GM12878 (cell line): ENCODE results near the gene PRKCQ. TPM values are rescaled to one million over a fixed set of nuclear protein-coding genes. Genes with fewer than 3 reads are reported as not detected.

Experiments
- ATAC-seq: fragments of 200-7000 bp; cut with Tn5 transposase; 3 replicates; pipeline ENCODE4 v1.9.1; 2020; ENCODE audit warnings: mild to moderate bottlenecking, moderate library complexity
- BruUV-seq: library from RNA; stranded (reverse); fragments of 400-500 nt; replicated peaks from 2 replicates; lab custom pipeline; 2021; lab: Mats Ljungman, UMichigan
- CTCF ChIA-PET: fragments of 300-600 bp; sonication (Branson Sonifier 250); formaldehyde crosslinking; extraction: SDS; loops from one replicate; lab custom pipeline; 2021; ENCODE audit warnings: inconsistent platforms; lab: Yijun Ruan, JAX
- POLR2A ChIA-PET: fragments of 350-600 bp; formaldehyde crosslinking; extraction: SDS; loops from one replicate; lab custom pipeline; 2021; ENCODE audit warnings: inconsistent platforms; lab: Charles Lee
- RAD21 ChIA-PET: fragments of 300-600 bp; sonication (Branson Sonifier 250); formaldehyde crosslinking; loops from one replicate; lab custom pipeline; 2023; ENCODE audit warnings: antibody characterized with exemption; ENCODE audit not compliant: unreplicated experiment; lab: Charles Lee
- SMC1A ChIA-PET: fragments of 300-600 bp; sonication (Branson Sonifier 250); formaldehyde crosslinking; loops from one replicate; lab custom pipeline; 2023; ENCODE audit not compliant: unreplicated experiment, uncharacterized antibody; lab: Charles Lee
- DNase-seq: peaks from one replicate; pipeline ENCODE4 v3.0.0-alpha.2; 2011; ENCODE audit warnings: low read depth, low spot score
- FAIRE-seq: peaks from 3 replicates; lab custom pipeline; 2011; peaks lifted over from hg19 to GRCh38; lab: Jason Lieb, UNC
- H2AFZ ChIP-seq: 2 replicates; pipeline ENCODE4 v1.6.0; 2011; ENCODE audit warnings: low read depth, low read length, control low read depth; ENCODE audit not compliant: control insufficient read depth
- H3K27ac ChIP-seq: 2 replicates; pipeline ENCODE4 v1.5.1; 2011; ENCODE audit warnings: control low read depth; ENCODE audit not compliant: control insufficient read depth, insufficient read depth
- H3K27me3 ChIP-seq, 2 experiments: replicated peaks in 1 of 2; 2 replicates each; pipeline versions ENCODE4 v1.6.0 to v1.6.1; 2011; ENCODE audit warnings: low read length in 1 of 2; ENCODE audit not compliant: control insufficient read depth in 2 of 2, insufficient read depth in 2 of 2
- H3K36me3 ChIP-seq, 2 experiments: 2 replicates each; pipeline ENCODE4 v1.5.1; 2011; ENCODE audit warnings: low read length in 1 of 2; ENCODE audit not compliant: control insufficient read depth in 2 of 2, insufficient read depth in 2 of 2
- H3K4me1 ChIP-seq: 2 replicates; pipeline ENCODE4 v1.6.1; 2011; ENCODE audit warnings: mild to moderate bottlenecking, low read length, moderate library complexity, mixed read lengths; ENCODE audit not compliant: control insufficient read depth, insufficient read depth
- H3K4me2 ChIP-seq: 2 replicates; pipeline ENCODE4 v1.6.0; 2011; ENCODE audit warnings: control low read depth; ENCODE audit not compliant: control insufficient read depth, insufficient read depth
- H3K4me3 ChIP-seq: fragments of 200-600 bp; sonication (generic); 2 replicates; pipeline ENCODE4 v1.5.1; 2016
- H3K79me2 ChIP-seq: 2 replicates; pipeline ENCODE4 v1.6.0; 2011; ENCODE audit warnings: low read length; ENCODE audit not compliant: control insufficient read depth, insufficient read depth
- H3K9ac ChIP-seq: 2 replicates; pipeline ENCODE4 v1.8.0; 2011; ENCODE audit warnings: low read length, control low read depth, mixed read lengths; ENCODE audit not compliant: control insufficient read depth, insufficient read depth
- H3K9me3 ChIP-seq: replicated peaks from 3 replicates; pipeline ENCODE4 v1.5.1; 2011; ENCODE audit warnings: mild to moderate bottlenecking, low read length; ENCODE audit not compliant: control insufficient read depth, insufficient read depth
- H4K20me1 ChIP-seq: 2 replicates; pipeline ENCODE4 v1.6.0; 2011; ENCODE audit not compliant: control insufficient read depth, insufficient read depth
- CREM ChIP-seq: IDR thresholded peaks from 2 replicates; pipeline ENCODE4 v1.6.1; 2014; ENCODE audit warnings: antibody characterized with exemption, low read depth
- ESRRA ChIP-seq: IDR thresholded peaks from 2 replicates; pipeline ENCODE4 v1.6.1; 2012; ENCODE audit warnings: mild to moderate bottlenecking, low read length, improper control_type of control experiment
- ZBED1 ChIP-seq: IDR thresholded peaks from 2 replicates; pipeline ENCODE4 v1.6.1; 2016; ENCODE audit warnings: borderline replicate concordance
- WGBS: methylation state at CpG from one replicate; pipeline ENCODE4 v1.1.6; 2016; ENCODE audit warnings: low lambda C conversion rate; ENCODE audit not compliant: insufficient replicate concordance, insufficient coverage; ENCODE audit errors: missing lambda C conversion rate; 5-methylcytosine and 5-hydroxymethylcytosine counted together
- in situ Hi-C: fragments of 300-500 bp; cut with MboI; formaldehyde crosslinking; loops from 9 replicates; pipeline ENCODE4 v1.14.3; 2018; ENCODE audit warnings: mixed read lengths
- intact Hi-C: fragments of 100-400 bp; cut with micrococcal nuclease; formaldehyde crosslinking; loops from one replicate; pipeline ENCODE4 v1.14.2; 2022; ENCODE audit not compliant: unreplicated experiment
- polyA plus RNA-seq, 11 experiments: library from polyadenylated mRNA; depleted of rRNA in 4 of 11; unstranded in 6 of 11; stranded (reverse) in 5 of 11; fragments of >200 nt; fragmentation: Nextera tagmentation in 4 of 11; fragmentation: Illumina TruSeq in 1 of 11; extraction: Ambion mirVana in 4 of 11; extraction: Trizol in 1 of 11; gene quantifications; 1 replicate in 1 of 11; 2 replicates in 10 of 11; pipeline versions ENCODE4 v1.2.1 to v1.2.3, GENCODE V29; 2011 to 2016; ENCODE audit warnings: inconsistent platforms in 2 of 11, missing spikeins in 2 of 11, low read depth in 1 of 11
- total RNA-seq, 4 experiments: library from RNA; depleted of rRNA in 3 of 4; stranded (reverse); fragments of >200 nt in 3 of 4; fragmentation: Illumina TruSeq in 1 of 4; extraction: Trizol in 1 of 4; gene quantifications; 2 replicates each; pipeline versions ENCODE4 v1.2.1 to v1.2.3, GENCODE V29; 2013 to 2021
- TF ChIP-seq, protein P1 (sequence below): fragments of 450-650 bp; IDR thresholded peaks from 2 replicates; pipeline ENCODE4 v1.6.1; 2018; ENCODE audit warnings: borderline replicate concordance, mild to moderate bottlenecking; ENCODE audit not compliant: partially characterized antibody
- TF ChIP-seq, protein P2 (sequence below): IDR thresholded peaks from 2 replicates; pipeline ENCODE4 v1.6.1; 2011; ENCODE audit warnings: mild to moderate bottlenecking, low read depth, low read length, moderate library complexity; ENCODE audit not compliant: insufficient replicate concordance
- TF ChIP-seq, protein P3 (sequence below): fragments of 450-650 bp; formaldehyde crosslinking; IDR thresholded peaks from 2 replicates; pipeline ENCODE4 v1.5.0; 2022; ENCODE audit warnings: mild to moderate bottlenecking, missing genetic modification characterization

The PRKCQ gene
- total and polyA plus RNA-seq, 10 of the 15 experiments (the other 5 are each of a cell fraction or from before 2014, with no cell fraction given) = 0.26 to 8.9 (median 0.98) TPM

DNA sequence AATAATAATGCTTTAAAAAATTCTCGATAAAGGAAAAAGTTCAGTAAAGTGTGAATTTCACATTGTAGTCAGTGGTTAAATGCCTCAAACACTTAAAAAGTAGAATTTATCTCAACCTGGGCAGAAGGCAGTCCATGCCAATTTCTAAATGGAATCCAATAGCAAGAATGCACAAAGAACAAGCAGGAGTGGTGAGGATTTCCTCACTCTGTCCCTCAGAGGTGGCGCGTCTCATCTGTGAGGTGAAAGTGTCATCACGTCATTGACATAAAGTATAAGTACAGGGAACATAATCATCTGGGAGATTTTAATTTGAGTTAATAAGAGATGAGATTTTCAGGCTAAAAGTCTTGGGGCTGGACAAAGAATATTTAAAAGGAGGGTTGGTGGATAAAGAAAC, 10.0 kb upstream of the PRKCQ start (continued):
- TF ChIP-seq, protein P1, sequence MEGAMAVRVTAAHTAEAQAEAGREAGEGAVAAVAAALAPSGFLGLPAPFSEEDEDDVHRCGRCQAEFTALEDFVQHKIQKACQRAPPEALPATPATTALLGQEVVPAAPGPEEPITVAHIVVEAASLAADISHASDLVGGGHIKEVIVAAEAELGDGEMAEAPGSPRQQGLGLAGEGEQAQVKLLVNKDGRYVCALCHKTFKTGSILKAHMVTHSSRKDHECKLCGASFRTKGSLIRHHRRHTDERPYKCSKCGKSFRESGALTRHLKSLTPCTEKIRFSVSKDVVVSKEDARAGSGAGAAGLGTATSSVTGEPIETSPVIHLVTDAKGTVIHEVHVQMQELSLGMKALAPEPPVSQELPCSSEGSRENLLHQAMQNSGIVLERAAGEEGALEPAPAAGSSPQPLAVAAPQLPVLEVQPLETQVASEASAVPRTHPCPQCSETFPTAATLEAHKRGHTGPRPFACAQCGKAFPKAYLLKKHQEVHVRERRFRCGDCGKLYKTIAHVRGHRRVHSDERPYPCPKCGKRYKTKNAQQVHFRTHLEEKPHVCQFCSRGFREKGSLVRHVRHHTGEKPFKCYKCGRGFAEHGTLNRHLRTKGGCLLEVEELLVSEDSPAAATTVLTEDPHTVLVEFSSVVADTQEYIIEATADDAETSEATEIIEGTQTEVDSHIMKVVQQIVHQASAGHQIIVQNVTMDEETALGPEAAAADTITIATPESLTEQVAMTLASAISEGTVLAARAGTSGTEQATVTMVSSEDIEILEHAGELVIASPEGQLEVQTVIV = no peak
- TF ChIP-seq CREM (no peak), ESRRA (no peak)
- TF ChIP-seq, all 136 proteins: peak for 0

DNA sequence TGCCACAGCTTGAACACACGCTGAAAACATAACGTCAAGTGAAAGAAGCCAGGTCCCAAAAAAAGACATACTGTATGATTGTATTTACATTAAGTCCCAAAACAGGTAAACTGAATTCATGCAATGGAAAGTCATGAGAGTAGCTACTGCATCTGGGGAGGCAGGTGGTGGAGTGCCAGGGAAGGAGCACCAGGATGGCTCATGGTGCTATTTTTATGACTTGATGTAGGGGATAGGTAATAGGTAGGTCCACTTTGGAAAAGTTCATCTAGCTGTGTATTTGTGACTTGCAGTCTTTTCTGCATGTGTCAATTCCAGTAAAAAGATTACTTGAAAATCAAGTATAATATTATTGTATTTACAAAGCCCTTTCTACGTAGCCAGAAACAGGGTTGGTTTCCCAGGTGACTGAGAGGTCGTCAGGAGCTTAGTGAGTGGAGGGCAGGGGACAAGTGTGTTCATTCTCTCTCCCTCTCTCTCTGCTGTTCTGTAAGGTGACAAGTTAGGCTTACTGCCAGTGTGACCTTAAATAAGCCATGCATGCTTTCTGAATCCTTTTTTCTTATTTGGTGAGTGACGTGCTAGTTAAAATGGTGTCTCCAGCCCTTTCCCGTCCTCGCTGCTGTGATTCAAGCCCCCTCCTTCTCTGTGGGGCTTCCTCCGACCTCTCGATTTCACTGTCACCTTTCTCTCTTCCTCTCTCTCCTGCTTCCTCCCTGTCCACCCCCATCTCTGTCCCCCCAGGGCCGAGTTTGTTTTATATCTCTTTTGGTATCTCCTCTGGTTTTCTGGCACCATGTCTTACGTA, 9.4 kb upstream of the PRKCQ start:
- no peak overlapping the region for H3K27ac ChIP-seq
- DNase-seq (no peak), FAIRE-seq (no peak), ATAC-seq (no peak)
- ChIA-PET SMC1A (interaction anchor here (0.6 to 2.1 kb wide), 7 partner anchors 9 to 647 kb away, joined by 3 to 7 read pairs (median 3); no protein-coding TSS in a partner anchor), POLR2A (interaction anchor here (0.6 kb wide), 1 partner anchor 303 kb away, joined by 4 read pairs; no protein-coding TSS in a partner anchor), CTCF (interaction anchor here (0.9 to 1.5 kb wide), 7 partner anchors 9 to 171 kb away, joined by 3 to 5 read pairs (median 3); no protein-coding TSS in a partner anchor), RAD21 (interaction anchor here (0.9 to 1.2 kb wide), 2 partner anchors 78 to 81 kb away, joined by 3 read pairs; no protein-coding TSS in a partner anchor)
- H3K4me3 ChIP-seq = no peak overlapping the region
- no peaks in the 10 kb centered on the region; a peak in 2 of 4 replicates for H3K27me3 ChIP-seq
- no TSS peak for BruUV-seq
- H3K9ac ChIP-seq = no peak overlapping the region
- no peaks in the 10 kb centered on the region for H3K36me3 ChIP-seq
- H3K4me1 ChIP-seq = no peaks in the 10 kb centered on the region
- no peaks in the 10 kb centered on the region for H3K9me3 ChIP-seq
- H4K20me1 ChIP-seq = no peaks in the 10 kb centered on the region
- in situ Hi-C loops = no loop called here
- H2AFZ ChIP-seq = no peak overlapping the region
- no peaks in the 10 kb centered on the region for H3K79me2 ChIP-seq
- no peak overlapping the region for H3K4me2 ChIP-seq
- TF ChIP-seq, protein P2, sequence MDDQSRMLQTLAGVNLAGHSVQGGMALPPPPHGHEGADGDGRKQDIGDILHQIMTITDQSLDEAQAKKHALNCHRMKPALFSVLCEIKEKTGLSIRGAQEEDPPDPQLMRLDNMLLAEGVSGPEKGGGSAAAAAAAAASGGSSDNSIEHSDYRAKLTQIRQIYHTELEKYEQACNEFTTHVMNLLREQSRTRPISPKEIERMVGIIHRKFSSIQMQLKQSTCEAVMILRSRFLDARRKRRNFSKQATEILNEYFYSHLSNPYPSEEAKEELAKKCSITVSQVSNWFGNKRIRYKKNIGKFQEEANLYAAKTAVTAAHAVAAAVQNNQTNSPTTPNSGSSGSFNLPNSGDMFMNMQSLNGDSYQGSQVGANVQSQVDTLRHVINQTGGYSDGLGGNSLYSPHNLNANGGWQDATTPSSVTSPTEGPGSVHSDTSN = no peak
- TF ChIP-seq ZBED1 = no peak
- TF ChIP-seq, protein P3, sequence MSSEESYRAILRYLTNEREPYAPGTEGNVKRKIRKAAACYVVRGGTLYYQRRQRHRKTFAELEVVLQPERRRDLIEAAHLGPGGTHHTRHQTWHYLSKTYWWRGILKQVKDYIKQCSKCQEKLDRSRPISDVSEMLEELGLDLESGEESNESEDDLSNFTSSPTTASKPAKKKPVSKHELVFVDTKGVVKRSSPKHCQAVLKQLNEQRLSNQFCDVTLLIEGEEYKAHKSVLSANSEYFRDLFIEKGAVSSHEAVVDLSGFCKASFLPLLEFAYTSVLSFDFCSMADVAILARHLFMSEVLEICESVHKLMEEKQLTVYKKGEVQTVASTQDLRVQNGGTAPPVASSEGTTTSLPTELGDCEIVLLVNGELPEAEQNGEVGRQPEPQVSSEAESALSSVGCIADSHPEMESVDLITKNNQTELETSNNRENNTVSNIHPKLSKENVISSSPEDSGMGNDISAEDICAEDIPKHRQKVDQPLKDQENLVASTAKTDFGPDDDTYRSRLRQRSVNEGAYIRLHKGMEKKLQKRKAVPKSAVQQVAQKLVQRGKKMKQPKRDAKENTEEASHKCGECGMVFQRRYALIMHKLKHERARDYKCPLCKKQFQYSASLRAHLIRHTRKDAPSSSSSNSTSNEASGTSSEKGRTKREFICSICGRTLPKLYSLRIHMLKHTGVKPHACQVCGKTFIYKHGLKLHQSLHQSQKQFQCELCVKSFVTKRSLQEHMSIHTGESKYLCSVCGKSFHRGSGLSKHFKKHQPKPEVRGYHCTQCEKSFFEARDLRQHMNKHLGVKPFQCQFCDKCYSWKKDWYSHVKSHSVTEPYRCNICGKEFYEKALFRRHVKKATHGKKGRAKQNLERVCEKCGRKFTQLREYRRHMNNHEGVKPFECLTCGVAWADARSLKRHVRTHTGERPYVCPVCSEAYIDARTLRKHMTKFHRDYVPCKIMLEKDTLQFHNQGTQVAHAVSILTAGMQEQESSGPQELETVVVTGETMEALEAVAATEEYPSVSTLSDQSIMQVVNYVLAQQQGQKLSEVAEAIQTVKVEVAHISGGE (CRISPR knock-in tag) = no peak
- intact Hi-C loops = loop anchor here (10.0 kb wide), 1 partner anchor 145 kb away; no protein-coding TSS in a partner anchor
- 15% methylated on average over 11 of the region's 11 CpGs for WGBS
